Panc1 (cell line): Measurements from ENCODE around the gene UBASH3A.

ENCODE experiments used
- CTCF ChIP-seq: fragments of 450-650 bp; IDR thresholded peaks from 2 replicates; pipeline ENCODE4 v1.5.1; 2017; ENCODE audit warnings: mild to moderate bottlenecking
- POLR2AphosphoS5 ChIP-seq: IDR thresholded peaks from 2 replicates; pipeline ENCODE4 v1.6.1; 2012; ENCODE audit warnings: mild to moderate bottlenecking, low read depth, low read length, moderate library complexity
- SIN3A ChIP-seq: IDR thresholded peaks from 2 replicates; pipeline ENCODE4 v1.6.1; 2012; ENCODE audit warnings: low read depth, mild to moderate bottlenecking, low read length, moderate library complexity, borderline replicate concordance; ENCODE audit not compliant: insufficient read depth

GRCh38 chr21:42465803-42466127 is 62.1 kb downstream of the UBASH3A start:
- TF ChIP-seq CTCF (no peak), POLR2AphosphoS5 (no peak), SIN3A (no peak)
